HG03460 (cell line): Measurements from ENCODE around the gene SPTB.

Experiments used
- ATAC-seq: cut with Tn5 transposase; IDR thresholded peaks from one replicate; pipeline ENCODE4 v1.9.1; 2021; ENCODE audit not compliant: unreplicated experiment

Gene SPTB

GRCh38 chr14:64755781-64756221 is 123.9 kb downstream of the SPTB start:
- ATAC-seq, result no peak

- no peak for ATAC-seq
Measured at GRCh38 chr14:64754685-64755084, 125.0 kb downstream of the SPTB start.

- no peak for ATAC-seq
Measured at GRCh38 chr14:64753999-64754398, 125.7 kb downstream of the SPTB start.

- ATAC-seq, result no peak
Measured at GRCh38 chr14:64753374-64753773, 126.3 kb downstream of the SPTB start.

GRCh38 chr14:64752909-64753308 is 126.8 kb downstream of the SPTB start:
- no peak for ATAC-seq

GRCh38 chr14:64748995-64749714 is 130.6 kb downstream of the SPTB start:
- ATAC-seq, result no peak

- no peak for ATAC-seq
Measured at GRCh38 chr14:64748521-64748920, 131.2 kb downstream of the SPTB start.

GRCh38 chr14:64747327-64747726 is 132.4 kb downstream of the SPTB start:
- no peak for ATAC-seq

- ATAC-seq, result no peak
Measured at GRCh38 chr14:64746298-64747250, 133.1 kb downstream of the SPTB start.

- no peak for ATAC-seq
Measured at GRCh38 chr14:64745511-64746091, 134.1 kb downstream of the SPTB start.

GRCh38 chr14:64743061-64743460 is 136.6 kb downstream of the SPTB start:
- ATAC-seq, result no peak

GRCh38 chr14:64741961-64742360 is 137.7 kb downstream of the SPTB start:
- no peak for ATAC-seq

- no peak for ATAC-seq
Measured at GRCh38 chr14:64741200-64741599, 138.5 kb downstream of the SPTB start.

GRCh38 chr14:64738281-64738804 is 141.4 kb downstream of the SPTB start:
- no peak for ATAC-seq

- ATAC-seq, result no peak
Measured at GRCh38 chr14:64737391-64738280, 142.1 kb downstream of the SPTB start.

- no peak for ATAC-seq
Measured at GRCh38 chr14:64736271-64737169, 143.2 kb downstream of the SPTB start.

- no peak for ATAC-seq
Measured at GRCh38 chr14:64734990-64735389, 144.7 kb downstream of the SPTB start.

GRCh38 chr14:64733899-64734298 is 145.8 kb downstream of the SPTB start:
- ATAC-seq, result no peak

- no peak for ATAC-seq
Measured at GRCh38 chr14:64733321-64733720, 146.4 kb downstream of the SPTB start.
